A673 (cell line): ENCODE measurements around the gene METTL26. TPM values are rescaled to one million over a fixed set of nuclear protein-coding genes. Genes with fewer than 3 reads are reported as not detected.

Experiments
- BruUV-seq: library from RNA; stranded (reverse); fragments of 400-500 nt; replicated peaks from 2 replicates; lab custom pipeline; 2021; lab: Mats Ljungman, UMichigan
- CTCF ChIA-PET: fragments of 300-600 bp; sonication (Branson Sonifier 250); formaldehyde crosslinking; loops from one replicate; lab custom pipeline; 2022; ENCODE audit warnings: antibody characterized with exemption; lab: Charles Lee
- POLR2A ChIA-PET: fragments of 300-600 bp; sonication (Branson Sonifier 250); formaldehyde crosslinking; loops from one replicate; lab custom pipeline; 2022; ENCODE audit warnings: antibody characterized with exemption; ENCODE audit not compliant: low non-redundant PET; lab: Charles Lee
- DNase-seq: peaks from one replicate; pipeline ENCODE4 v3.0.0-alpha.2; 2015; ENCODE audit warnings: low spot score
- H3K27ac ChIP-seq: fragments of 200-600 bp; sonication (generic); 2 replicates; pipeline ENCODE4 v1.5.1; 2016; ENCODE audit warnings: mixed run types, low read depth, mild to moderate bottlenecking, mixed read lengths, antibody characterized with exemption, low read length; ENCODE audit not compliant: poor library complexity, severe bottlenecking
- H3K27me3 ChIP-seq: fragments of 200-600 bp; sonication (generic); replicated peaks from 2 replicates; pipeline ENCODE4 v1.6.1; 2017; ENCODE audit warnings: mixed run types, low read depth, mild to moderate bottlenecking, mixed read lengths, antibody characterized with exemption, low read length; ENCODE audit not compliant: insufficient read depth, poor library complexity
- H3K36me3 ChIP-seq: fragments of 200-600 bp; sonication (generic); 2 replicates; pipeline ENCODE4 v1.6.1; 2016; ENCODE audit warnings: mixed run types, mild to moderate bottlenecking, mixed read lengths, antibody characterized with exemption, low read length; ENCODE audit not compliant: insufficient read depth, poor library complexity, severe bottlenecking
- H3K4me1 ChIP-seq: fragments of 200-600 bp; sonication (generic); 2 replicates; pipeline ENCODE4 v1.6.1; 2017; ENCODE audit warnings: mixed run types, mild to moderate bottlenecking, mixed read lengths, antibody characterized with exemption, low read length; ENCODE audit not compliant: insufficient read depth, poor library complexity, severe bottlenecking
- H3K4me3 ChIP-seq: fragments of 200-600 bp; sonication (generic); 2 replicates; pipeline ENCODE4 v1.5.1; 2016; ENCODE audit warnings: low read depth, mixed run types, mild to moderate bottlenecking, mixed read lengths, low read length; ENCODE audit not compliant: poor library complexity, severe bottlenecking
- H3K9me3 ChIP-seq: fragments of 200-600 bp; sonication (generic); 2 replicates; pipeline ENCODE4 v1.6.1; 2016; ENCODE audit warnings: mixed run types, low read depth, mild to moderate bottlenecking, mixed read lengths, antibody characterized with exemption, low read length; ENCODE audit not compliant: poor library complexity, severe bottlenecking
- CTCF ChIP-seq: fragments of 300-800, 200-600 bp; sonication (generic); conservative IDR thresholded peaks from 2 replicates; pipeline ENCODE4 v1.5.1; 2017; ENCODE audit warnings: low read depth, mild to moderate bottlenecking, antibody characterized with exemption, low read length, moderate library complexity, mixed read lengths
- EZH2 ChIP-seq: fragments of 200-600 bp; sonication (generic); IDR thresholded peaks from 2 replicates; pipeline ENCODE4 v1.6.1; 2017; ENCODE audit warnings: borderline replicate concordance, low read depth, mild to moderate bottlenecking, mixed read lengths, antibody characterized with exemption, low read length; ENCODE audit not compliant: poor library complexity, severe bottlenecking
- intact Hi-C: fragments of 100-400 bp; cut with micrococcal nuclease; formaldehyde crosslinking; loops from one replicate; pipeline ENCODE4 v1.10.0; 2022; ENCODE audit not compliant: unreplicated experiment
- total RNA-seq: library from RNA; stranded (reverse); gene quantifications from 2 replicates; pipeline ENCODE4 v1.2.3, GENCODE V29; 2021

METTL26 gene
- total RNA-seq, 1 experiment from 2014 or later: 138 TPM

GRCh38 chr16:654034-654433 is 17.9 kb upstream of the METTL26 start:
- peaks cover 4% of the 10 kb centered on the region for H3K36me3 ChIP-seq
- no peaks in the 10 kb centered on the region for H3K9me3 ChIP-seq
- H3K27ac ChIP-seq: no peak overlapping the region
- ChIA-PET POLR2A (no interaction called here), CTCF (interaction anchor here (0.6 kb wide), 1 partner anchor 565 kb away, joined by 7 read pairs; no protein-coding TSS in a partner anchor)
- BruUV-seq: no TSS peak
- no peak for TF ChIP-seq CTCF
- TF ChIP-seq EZH2: no peak
- no peak for DNase-seq
- H3K4me1 ChIP-seq: no peaks in the 10 kb centered on the region
- H3K4me3 ChIP-seq: no peak overlapping the region
- intact Hi-C loops: no loop called here
- H3K27me3 ChIP-seq: no peaks in the 10 kb centered on the region

GRCh38 chr16:652454-653305 is 16.6 kb upstream of the METTL26 start:
- Histone ChIP-seq H3K4me3 (no peak overlapping the region), H3K27me3 (no peaks in the 10 kb centered on the region), H3K27ac (no peak overlapping the region), H3K36me3 (peaks cover 4% of the 10 kb centered on the region), H3K9me3 (no peaks in the 10 kb centered on the region), H3K4me1 (no peaks in the 10 kb centered on the region)
- CTCF ChIA-PET: no interaction called here
- no TSS peak for BruUV-seq
- no peak for DNase-seq
- intact Hi-C loops: no loop called here
- POLR2A ChIA-PET: no interaction called here
- no peak for TF ChIP-seq EZH2
- no peak for TF ChIP-seq CTCF

- no TSS peak for BruUV-seq
- ChIA-PET CTCF (no interaction called here), POLR2A (no interaction called here)
- DNase-seq: no peak
- TF ChIP-seq EZH2 (no peak), CTCF (no peak)
- Histone ChIP-seq H3K4me3 (no peak overlapping the region), H3K36me3 (peaks cover 3% of the 10 kb centered on the region), H3K9me3 (no peaks in the 10 kb centered on the region), H3K4me1 (no peaks in the 10 kb centered on the region), H3K27ac (no peak overlapping the region), H3K27me3 (no peaks in the 10 kb centered on the region)
- intact Hi-C loops: no loop called here
These were observed 15.7 kb upstream of the METTL26 start for GRCh38 chr16:651844-652243.
